Endothelial cell (in vitro differentiated cells): Measurements from ENCODE around the gene PCDHB1. TPM values are rescaled to one million over a fixed set of nuclear protein-coding genes. Genes with fewer than 3 reads are reported as not detected.

ENCODE experiments used
- DNase-seq: peaks from one replicate; pipeline ENCODE4 v3.0.0; 2021; ENCODE audit warnings: low spot score
- H3K27ac Mint-ChIP-seq: one replicate; pipeline ENCODE4 v1.8.0; 2021; ENCODE audit warnings: mixed read lengths, inconsistent platforms; ENCODE audit not compliant: unreplicated experiment
- H3K27me3 Mint-ChIP-seq: one replicate; pipeline ENCODE4 v1.8.0; 2021; ENCODE audit warnings: mild to moderate bottlenecking, moderate library complexity, mixed read lengths, inconsistent platforms; ENCODE audit not compliant: unreplicated experiment
- H3K36me3 Mint-ChIP-seq: one replicate; pipeline ENCODE4 v1.8.0; 2021; ENCODE audit warnings: mild to moderate bottlenecking, low read depth, mixed read lengths, inconsistent platforms; ENCODE audit not compliant: unreplicated experiment
- H3K4me1 Mint-ChIP-seq: one replicate; pipeline ENCODE4 v1.8.0; 2021; ENCODE audit warnings: mild to moderate bottlenecking, mixed read lengths, inconsistent platforms; ENCODE audit not compliant: unreplicated experiment
- H3K4me3 Mint-ChIP-seq: one replicate; pipeline ENCODE4 v1.8.0; 2021; ENCODE audit warnings: mild to moderate bottlenecking, mixed read lengths, inconsistent platforms; ENCODE audit not compliant: unreplicated experiment
- H3K9me3 Mint-ChIP-seq: one replicate; pipeline ENCODE4 v1.8.0; 2021; ENCODE audit warnings: mixed read lengths, inconsistent platforms; ENCODE audit not compliant: unreplicated experiment
- total RNA-seq: library from RNA; stranded (reverse); fragmentation: NEBNext Ultra II Directional; extraction: Animal tissue kit (Norgen Biotek cat#: 25700); gene quantifications from one replicate; pipeline ENCODE4 v1.2.1, GENCODE V29; 2021; ENCODE audit not compliant: unreplicated experiment
- TF ChIP-seq, protein P1 (sequence below): fragments of 200-600 bp; sonication (generic); IDR thresholded peaks from one replicate; pipeline ENCODE4 v1.5.0; 2021; ENCODE audit warnings: antibody characterized with exemption; ENCODE audit not compliant: unreplicated experiment

PCDHB1 gene
- total RNA-seq, 1 donor from 2014 or later: not detected

DNA sequence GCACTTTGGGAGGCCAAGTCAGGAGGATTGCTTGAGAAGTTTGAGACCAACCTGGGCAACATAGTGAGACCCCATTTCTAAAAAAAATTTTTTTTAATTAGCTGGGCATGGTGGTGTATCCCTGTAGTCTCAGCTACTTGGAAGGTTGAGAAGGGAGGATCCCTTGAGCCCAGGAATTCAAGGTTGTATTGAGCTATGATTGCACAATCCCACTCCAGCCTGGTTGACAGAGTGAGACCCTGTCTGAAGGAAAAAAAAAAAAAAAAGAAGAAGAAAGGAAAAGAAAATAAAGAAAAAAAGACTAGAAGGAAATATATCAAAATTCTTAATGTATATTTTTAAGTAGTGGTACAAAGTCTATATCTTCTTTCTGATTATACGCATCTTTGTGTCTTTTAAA lies 28.8 kb upstream of the PCDHB1 start:
- TF ChIP-seq, protein P1, sequence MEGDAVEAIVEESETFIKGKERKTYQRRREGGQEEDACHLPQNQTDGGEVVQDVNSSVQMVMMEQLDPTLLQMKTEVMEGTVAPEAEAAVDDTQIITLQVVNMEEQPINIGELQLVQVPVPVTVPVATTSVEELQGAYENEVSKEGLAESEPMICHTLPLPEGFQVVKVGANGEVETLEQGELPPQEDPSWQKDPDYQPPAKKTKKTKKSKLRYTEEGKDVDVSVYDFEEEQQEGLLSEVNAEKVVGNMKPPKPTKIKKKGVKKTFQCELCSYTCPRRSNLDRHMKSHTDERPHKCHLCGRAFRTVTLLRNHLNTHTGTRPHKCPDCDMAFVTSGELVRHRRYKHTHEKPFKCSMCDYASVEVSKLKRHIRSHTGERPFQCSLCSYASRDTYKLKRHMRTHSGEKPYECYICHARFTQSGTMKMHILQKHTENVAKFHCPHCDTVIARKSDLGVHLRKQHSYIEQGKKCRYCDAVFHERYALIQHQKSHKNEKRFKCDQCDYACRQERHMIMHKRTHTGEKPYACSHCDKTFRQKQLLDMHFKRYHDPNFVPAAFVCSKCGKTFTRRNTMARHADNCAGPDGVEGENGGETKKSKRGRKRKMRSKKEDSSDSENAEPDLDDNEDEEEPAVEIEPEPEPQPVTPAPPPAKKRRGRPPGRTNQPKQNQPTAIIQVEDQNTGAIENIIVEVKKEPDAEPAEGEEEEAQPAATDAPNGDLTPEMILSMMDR: no peak
- no peaks in the 10 kb centered on the region for H3K9me3 Mint-ChIP-seq
- no peaks in the 10 kb centered on the region for H3K4me1 Mint-ChIP-seq
- H3K36me3 Mint-ChIP-seq: no peaks in the 10 kb centered on the region
- no peaks in the 10 kb centered on the region for H3K27me3 Mint-ChIP-seq
- no peak overlapping the region for H3K27ac Mint-ChIP-seq
- no peak overlapping the region for H3K4me3 Mint-ChIP-seq
- no peak for DNase-seq

DNA sequence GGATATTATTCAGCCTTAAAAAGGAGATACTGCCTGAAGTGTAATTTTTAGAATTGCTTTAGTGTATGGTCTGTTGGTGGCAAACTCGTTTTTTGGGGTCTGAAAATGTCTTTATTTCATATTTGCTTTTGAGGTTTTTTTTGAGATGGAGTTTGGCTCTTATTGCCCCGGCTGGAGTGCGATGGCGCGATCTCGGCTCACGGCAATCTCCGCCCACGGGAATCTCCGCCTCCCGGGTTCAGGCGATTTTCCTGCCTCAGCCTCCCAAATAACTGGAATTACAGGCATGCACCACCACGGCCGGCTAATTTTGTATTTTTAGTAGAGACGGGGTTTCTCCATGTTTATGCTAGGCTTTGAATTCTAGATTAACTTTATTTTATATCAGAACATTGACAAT lies 20.2 kb upstream of the PCDHB1 start:
- TF ChIP-seq, protein P1: no peak
- H3K36me3 Mint-ChIP-seq: no peaks in the 10 kb centered on the region
- H3K4me1 Mint-ChIP-seq: no peaks in the 10 kb centered on the region

DNA sequence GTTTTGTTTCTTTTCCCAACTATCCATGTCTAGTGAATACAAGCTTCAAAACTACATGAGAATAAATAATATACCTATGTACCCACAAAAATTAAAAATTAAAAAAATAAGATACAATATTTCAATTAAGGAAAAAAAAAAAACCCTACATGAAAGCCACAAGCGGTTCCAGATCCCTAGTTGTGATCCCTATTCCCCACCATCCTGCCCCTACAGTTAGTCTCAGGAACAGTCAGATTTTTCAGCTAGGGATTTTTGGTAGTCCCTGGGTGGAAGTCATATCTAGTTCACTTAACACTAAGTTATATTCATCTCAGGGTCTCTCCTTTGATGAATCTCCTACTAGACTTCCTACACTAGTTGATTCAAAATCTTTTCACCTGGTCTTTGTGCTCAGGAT lies 18.5 kb upstream of the PCDHB1 start:
- Mint-ChIP-seq H3K4me3 (no peak overlapping the region), H3K9me3 (no peaks in the 10 kb centered on the region), H3K27ac (no peak overlapping the region), H3K4me1 (no peaks in the 10 kb centered on the region), H3K36me3 (no peaks in the 10 kb centered on the region), H3K27me3 (no peaks in the 10 kb centered on the region)
- TF ChIP-seq, protein P1: no peak
- DNase-seq: no peak

More for the DNA sequence above, 20.2 kb upstream of the PCDHB1 start:
- DNase-seq: no peak
- Mint-ChIP-seq H3K27ac (no peak overlapping the region), H3K4me3 (no peak overlapping the region), H3K27me3 (no peaks in the 10 kb centered on the region), H3K9me3 (no peaks in the 10 kb centered on the region)

DNA sequence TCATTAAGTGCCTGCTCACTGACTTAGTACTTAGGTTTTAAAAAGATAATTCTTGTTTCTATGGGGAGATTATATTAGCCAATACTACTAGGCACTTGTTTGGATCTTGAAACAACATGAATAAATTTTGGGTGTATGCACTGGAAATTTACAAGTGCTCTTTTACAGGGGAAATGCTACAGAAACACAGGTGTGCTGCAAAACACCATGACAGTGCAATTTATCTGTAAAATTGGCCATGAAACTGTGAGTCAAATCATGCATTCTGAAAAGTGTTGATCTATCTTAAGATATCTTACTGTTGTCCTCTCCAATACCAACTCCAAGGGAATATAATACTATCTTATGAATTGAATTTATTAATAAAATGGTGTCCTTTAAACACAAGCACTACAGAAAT lies 12.1 kb upstream of the PCDHB1 start:
- no peaks in the 10 kb centered on the region for H3K27me3 Mint-ChIP-seq
- no peak overlapping the region for H3K4me3 Mint-ChIP-seq
- TF ChIP-seq, protein P1: no peak
- no peak for DNase-seq
- H3K4me1 Mint-ChIP-seq: no peaks in the 10 kb centered on the region
- H3K27ac Mint-ChIP-seq: no peak overlapping the region
- H3K9me3 Mint-ChIP-seq: no peaks in the 10 kb centered on the region
- no peaks in the 10 kb centered on the region for H3K36me3 Mint-ChIP-seq

DNA sequence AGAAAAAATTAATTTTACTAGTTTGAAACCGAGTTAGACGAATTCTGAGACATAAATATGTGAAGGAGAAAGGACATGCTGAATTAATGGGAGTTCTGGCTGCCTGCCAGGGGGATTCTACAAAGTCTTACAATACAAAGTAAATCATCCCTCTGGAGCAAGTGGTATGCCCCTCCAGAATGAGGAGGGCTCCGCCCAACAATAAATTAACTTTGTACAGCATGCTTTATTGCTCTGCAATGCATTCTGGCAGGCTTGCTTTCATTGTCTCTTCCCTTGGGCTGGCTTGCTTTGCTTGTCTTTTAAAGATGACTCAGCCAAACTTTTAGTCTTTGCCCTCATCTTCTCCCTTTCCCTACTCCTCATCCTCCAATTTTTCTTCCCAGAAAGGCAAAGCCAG lies 11.7 kb upstream of the PCDHB1 start:
- H3K4me1 Mint-ChIP-seq: no peaks in the 10 kb centered on the region
- H3K9me3 Mint-ChIP-seq: no peaks in the 10 kb centered on the region
- no peak for DNase-seq
- no peaks in the 10 kb centered on the region for H3K36me3 Mint-ChIP-seq
- H3K27me3 Mint-ChIP-seq: no peaks in the 10 kb centered on the region
- TF ChIP-seq, protein P1: no peak
- H3K27ac Mint-ChIP-seq: no peak overlapping the region
- H3K4me3 Mint-ChIP-seq: no peak overlapping the region
